ENCODE results near the gene FAM131C.

- no peak for TF ChIP-seq CTCF (IDR thresholded peaks at IDR 0.05)
- no peak for TF ChIP-seq TCF7L2 (IDR thresholded peaks at IDR 0.05; ENCODE audit: low read depth, low read length)
- no peak for TF ChIP-seq POLR2AphosphoS5 (IDR thresholded peaks at IDR 0.05; ENCODE audit: low read depth, low read length)
- no peak for TF ChIP-seq SIN3A (IDR thresholded peaks at IDR 0.05; ENCODE audit: borderline replicate concordance, insufficient read depth, low read depth, low read length)
Measured at GRCh38 chr1:16117369-16117768, 43.9 kb upstream of the FAM131C start.

Data from Panc1 (cell line).